ENCODE measurements around the gene AACS. TPM values are rescaled to one million over a fixed set of nuclear protein-coding genes. Genes with fewer than 3 reads are reported as not detected.

The AACS gene
- total RNA-seq, 1 donor from 2014 or later = 16.6 TPM

DNA sequence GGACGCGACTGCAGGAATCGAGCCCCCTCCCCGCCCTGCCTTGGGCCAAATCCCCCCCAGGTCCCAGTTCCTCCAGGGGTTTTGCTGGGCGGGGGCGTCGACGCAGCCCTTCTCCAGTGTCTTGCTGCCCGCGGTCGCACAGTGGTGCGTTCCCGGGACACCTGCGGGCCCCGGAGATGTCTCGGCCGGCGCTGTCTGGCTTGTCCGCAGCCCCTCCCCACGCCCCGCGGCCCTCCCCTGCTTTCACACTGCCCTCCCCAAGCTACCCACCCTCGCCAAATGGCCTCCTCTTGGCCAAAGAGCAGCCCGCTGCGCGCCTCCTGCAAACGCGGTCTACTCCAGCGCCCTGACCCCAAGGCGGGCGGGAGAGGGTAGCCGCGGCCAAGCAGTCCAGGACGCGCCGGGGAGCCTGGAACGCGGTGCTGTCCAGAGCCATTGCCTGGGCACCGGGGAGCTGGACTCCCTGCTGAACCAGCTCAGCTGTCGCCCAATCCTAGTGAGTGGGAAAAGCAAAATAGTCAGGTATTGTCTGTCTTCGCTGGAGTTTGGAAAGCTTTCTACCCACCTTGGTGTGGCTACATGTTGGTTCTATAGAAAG, 122.0 kb downstream of the AACS start:
- TF ChIP-seq EZH2phosphoT487 (IDR thresholded peaks at IDR 0.05) = no peak
- TF ChIP-seq EZH2 (IDR thresholded peaks at IDR 0.05) = peak; percentile 64
- TF ChIP-seq, protein P1, sequence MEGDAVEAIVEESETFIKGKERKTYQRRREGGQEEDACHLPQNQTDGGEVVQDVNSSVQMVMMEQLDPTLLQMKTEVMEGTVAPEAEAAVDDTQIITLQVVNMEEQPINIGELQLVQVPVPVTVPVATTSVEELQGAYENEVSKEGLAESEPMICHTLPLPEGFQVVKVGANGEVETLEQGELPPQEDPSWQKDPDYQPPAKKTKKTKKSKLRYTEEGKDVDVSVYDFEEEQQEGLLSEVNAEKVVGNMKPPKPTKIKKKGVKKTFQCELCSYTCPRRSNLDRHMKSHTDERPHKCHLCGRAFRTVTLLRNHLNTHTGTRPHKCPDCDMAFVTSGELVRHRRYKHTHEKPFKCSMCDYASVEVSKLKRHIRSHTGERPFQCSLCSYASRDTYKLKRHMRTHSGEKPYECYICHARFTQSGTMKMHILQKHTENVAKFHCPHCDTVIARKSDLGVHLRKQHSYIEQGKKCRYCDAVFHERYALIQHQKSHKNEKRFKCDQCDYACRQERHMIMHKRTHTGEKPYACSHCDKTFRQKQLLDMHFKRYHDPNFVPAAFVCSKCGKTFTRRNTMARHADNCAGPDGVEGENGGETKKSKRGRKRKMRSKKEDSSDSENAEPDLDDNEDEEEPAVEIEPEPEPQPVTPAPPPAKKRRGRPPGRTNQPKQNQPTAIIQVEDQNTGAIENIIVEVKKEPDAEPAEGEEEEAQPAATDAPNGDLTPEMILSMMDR (IDR thresholded peaks at IDR 0.05) = no peak
- Histone ChIP-seq H3K4me1 (peaks cover 54% of the 10 kb centered on the region), H3K4me3 (peak overlapping the region; percentile 94), H3K9ac (no peak overlapping the region), H3K9me3 (ENCODE audit: low read depth) (no peaks in the 10 kb centered on the region), H3F3A (ENCODE audit: low read depth) (peaks cover 48% of the 10 kb centered on the region), H2AFZ (replicated peaks) (peak overlapping the region; percentile 63), H3K27ac (no peak overlapping the region), H4K20me1 (ENCODE audit: low read depth) (peaks cover 53% of the 10 kb centered on the region), H3K36me3 (no peaks in the 10 kb centered on the region), H3K4me2 (peak overlapping the region; percentile 100), H3K27me3 (peaks cover 56% of the 10 kb centered on the region), H3K79me2 (ENCODE audit: low read depth) (no peaks in the 10 kb centered on the region)
- peak; percentile 64 for DNase-seq (ENCODE audit: low spot score)
- Mint-ChIP-seq H3K27me3 (ENCODE audit: insufficient read depth, low read depth) (peaks cover 41% of the 10 kb centered on the region), H3K36me3 (no peaks in the 10 kb centered on the region), H3K27ac (no peak overlapping the region), H3K9me3 (peaks cover 2% of the 10 kb centered on the region), H3K4me1 (peaks cover 40% of the 10 kb centered on the region), H3K4me3 (peak overlapping the region; percentile 84)

DNA sequence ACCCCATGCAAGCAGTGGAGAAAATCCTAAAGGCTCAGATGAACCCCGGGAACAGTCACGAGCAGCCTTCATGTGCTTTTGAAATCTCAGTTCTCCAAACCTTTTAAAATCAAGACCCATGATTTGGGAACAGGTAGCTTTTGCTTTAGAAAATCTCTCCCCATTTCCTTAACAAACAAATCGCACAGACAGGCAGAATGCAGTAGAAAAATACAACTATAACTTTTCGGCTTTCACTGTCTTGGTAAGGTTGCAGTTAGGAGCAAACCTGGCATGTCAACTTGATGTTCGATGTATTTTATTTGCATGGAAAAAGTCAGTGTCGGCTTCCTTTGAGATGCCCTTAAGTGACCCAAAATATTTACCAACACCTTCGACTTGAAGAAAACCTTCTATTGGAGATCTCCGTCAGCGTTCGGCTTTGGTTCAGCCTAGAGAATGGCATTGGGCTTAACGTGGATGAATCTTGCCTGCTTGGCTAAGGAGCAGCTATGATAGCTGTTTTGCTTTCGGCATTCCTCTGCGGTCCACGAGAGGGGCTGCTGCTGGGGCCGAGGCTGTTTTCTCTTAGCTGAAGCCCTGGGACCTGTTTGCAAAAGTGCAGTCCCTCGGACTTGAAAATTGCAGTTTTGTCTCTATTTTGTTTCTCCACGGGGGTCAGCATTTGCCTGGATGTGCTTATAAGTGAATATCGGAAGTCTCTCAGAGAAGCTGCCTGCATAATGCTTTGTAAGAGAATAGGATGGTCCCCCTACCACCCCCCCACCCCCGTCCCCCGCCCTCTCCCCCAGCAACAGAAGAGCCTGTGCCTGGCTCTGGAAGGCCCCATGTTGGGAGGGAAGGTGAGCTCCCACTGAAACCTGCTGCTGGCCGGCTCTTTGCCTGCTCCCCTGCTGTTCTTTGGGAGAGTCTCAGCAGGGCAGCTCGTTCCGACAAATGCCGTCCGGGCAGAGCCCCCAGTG, 122.8 kb downstream of the AACS start:
- Histone ChIP-seq H3K36me3 (no peaks in the 10 kb centered on the region), H3K9ac (no peak overlapping the region), H3K4me3 (peak overlapping the region; percentile 94), H3F3A (ENCODE audit: low read depth) (peaks cover 48% of the 10 kb centered on the region), H3K27me3 (peaks cover 54% of the 10 kb centered on the region), H2AFZ (replicated peaks) (no peak overlapping the region), H3K79me2 (ENCODE audit: low read depth) (no peaks in the 10 kb centered on the region), H3K9me3 (ENCODE audit: low read depth) (no peaks in the 10 kb centered on the region), H3K27ac (no peak overlapping the region), H3K4me1 (peaks cover 54% of the 10 kb centered on the region), H3K4me2 (peak overlapping the region; percentile 100), H4K20me1 (ENCODE audit: low read depth) (peaks cover 60% of the 10 kb centered on the region)
- Mint-ChIP-seq H3K9me3 (peaks cover 2% of the 10 kb centered on the region), H3K4me3 (peak overlapping the region; percentile 84), H3K27me3 (ENCODE audit: insufficient read depth, low read depth) (peaks cover 41% of the 10 kb centered on the region), H3K36me3 (no peaks in the 10 kb centered on the region), H3K4me1 (peaks cover 42% of the 10 kb centered on the region), H3K27ac (no peak overlapping the region)
- TF ChIP-seq EZH2phosphoT487 (IDR thresholded peaks at IDR 0.05) (no peak), EZH2 (IDR thresholded peaks at IDR 0.05) (no peak)
- TF ChIP-seq, protein P1 (IDR thresholded peaks at IDR 0.05) = no peak
- peak; percentile 65 for DNase-seq (ENCODE audit: low spot score)

DNA sequence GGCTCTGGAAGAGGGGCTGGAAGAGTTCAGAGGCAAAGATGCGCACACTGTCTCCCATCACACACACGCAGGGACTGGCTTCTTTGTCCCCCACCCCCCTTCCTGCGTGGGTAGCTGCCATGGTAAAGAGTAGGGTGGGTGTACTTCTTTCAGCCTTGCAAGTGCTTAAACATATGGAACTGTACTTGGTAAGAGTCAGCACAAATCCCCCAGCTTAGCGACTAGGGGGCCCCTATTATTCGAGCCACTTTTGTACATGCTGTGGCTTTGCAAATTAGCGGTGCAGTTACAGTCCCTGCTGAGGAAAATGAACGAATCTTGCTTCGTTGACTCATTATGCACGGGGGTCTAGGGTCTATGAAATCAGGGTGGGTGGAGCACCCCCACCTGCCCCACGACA, 123.8 kb downstream of the AACS start:
- Histone ChIP-seq H4K20me1 (ENCODE audit: low read depth) (peaks cover 67% of the 10 kb centered on the region), H3F3A (ENCODE audit: low read depth) (peaks cover 40% of the 10 kb centered on the region), H2AFZ (replicated peaks) (no peak overlapping the region), H3K4me1 (peaks cover 51% of the 10 kb centered on the region), H3K4me3 (peak overlapping the region; percentile 94), H3K4me2 (peak overlapping the region; percentile 100), H3K79me2 (ENCODE audit: low read depth) (no peaks in the 10 kb centered on the region), H3K27ac (no peak overlapping the region), H3K9me3 (ENCODE audit: low read depth) (no peaks in the 10 kb centered on the region), H3K9ac (no peak overlapping the region), H3K27me3 (peaks cover 61% of the 10 kb centered on the region), H3K36me3 (no peaks in the 10 kb centered on the region)
- Mint-ChIP-seq H3K27ac (no peak overlapping the region), H3K4me3 (peak overlapping the region; percentile 77), H3K9me3 (peaks cover 2% of the 10 kb centered on the region), H3K4me1 (peaks cover 40% of the 10 kb centered on the region), H3K36me3 (no peaks in the 10 kb centered on the region), H3K27me3 (ENCODE audit: insufficient read depth, low read depth) (peaks cover 43% of the 10 kb centered on the region)
- peak; percentile 51 for DNase-seq (ENCODE audit: low spot score)
- no peak for TF ChIP-seq EZH2phosphoT487 (IDR thresholded peaks at IDR 0.05)
- no peak for TF ChIP-seq EZH2 (IDR thresholded peaks at IDR 0.05)
- TF ChIP-seq, protein P1 (IDR thresholded peaks at IDR 0.05) = no peak

Data from neural progenitor cell (in vitro differentiated cells).